HG02763 (cell line): ENCODE data around the gene CD22.
"Not testable (repeated sequence)": the region's sequence is repeated elsewhere in the genome, so short reads cannot be mapped to it uniquely, and the experiment has no call there.

Source experiments
- ATAC-seq: cut with Tn5 transposase; IDR thresholded peaks from one replicate; pipeline ENCODE4 v1.9.1; 2021; ENCODE audit warnings: mild to moderate bottlenecking, moderate library complexity; ENCODE audit not compliant: unreplicated experiment

The CD22 gene

GRCh38 chr19:35357867-35358573 is 29.0 kb downstream of the CD22 start, which contains the start of gene FFAR3:
Gene FFAR3, plus strand, starts transcription at chr19:35358460. Its CDS starts 431 bp downstream, at chr19:35358891.
- ATAC-seq, result no peak

DNA sequence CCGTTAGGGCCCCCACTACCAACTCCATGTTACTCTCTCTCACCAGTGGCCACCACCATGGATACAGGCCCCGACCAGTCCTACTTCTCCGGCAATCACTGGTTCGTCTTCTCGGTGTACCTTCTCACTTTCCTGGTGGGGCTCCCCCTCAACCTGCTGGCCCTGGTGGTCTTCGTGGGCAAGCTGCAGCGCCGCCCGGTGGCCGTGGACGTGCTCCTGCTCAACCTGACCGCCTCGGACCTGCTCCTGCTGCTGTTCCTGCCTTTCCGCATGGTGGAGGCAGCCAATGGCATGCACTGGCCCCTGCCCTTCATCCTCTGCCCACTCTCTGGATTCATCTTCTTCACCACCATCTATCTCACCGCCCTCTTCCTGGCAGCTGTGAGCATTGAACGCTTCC is 29.8 kb downstream of the CD22 start:
- ATAC-seq, result not testable (repeated sequence)

- ATAC-seq, result not testable (repeated sequence)
Observed at GRCh38 chr19:35359395-35359794, 30.4 kb downstream of the CD22 start.

DNA sequence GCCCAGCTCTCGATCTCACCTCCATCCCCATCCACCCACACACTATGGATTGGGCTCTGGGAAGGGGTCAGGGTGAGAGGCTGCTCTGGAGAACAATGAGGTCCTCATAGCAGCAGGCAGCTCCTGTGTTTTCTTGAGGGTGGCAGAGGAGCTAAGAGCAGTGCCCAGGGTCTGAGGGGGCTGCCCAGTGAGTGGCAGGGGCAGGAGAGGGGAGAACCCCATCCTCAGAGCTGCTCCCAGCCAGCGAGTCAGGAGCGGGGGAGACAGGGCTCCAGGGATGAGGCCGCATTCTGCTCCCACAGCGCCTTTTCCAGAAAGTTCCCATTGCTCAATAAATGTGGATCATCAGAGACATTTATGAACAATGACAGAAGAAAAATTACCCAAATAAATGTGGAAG is 31.1 kb downstream of the CD22 start:
- ATAC-seq, result not testable (repeated sequence)

- ATAC-seq, result no peak
Observed at GRCh38 chr19:35360880-35361420, 32.0 kb downstream of the CD22 start.

- ATAC-seq, result no peak
Observed at GRCh38 chr19:35362261-35363000, 33.4 kb downstream of the CD22 start.

DNA sequence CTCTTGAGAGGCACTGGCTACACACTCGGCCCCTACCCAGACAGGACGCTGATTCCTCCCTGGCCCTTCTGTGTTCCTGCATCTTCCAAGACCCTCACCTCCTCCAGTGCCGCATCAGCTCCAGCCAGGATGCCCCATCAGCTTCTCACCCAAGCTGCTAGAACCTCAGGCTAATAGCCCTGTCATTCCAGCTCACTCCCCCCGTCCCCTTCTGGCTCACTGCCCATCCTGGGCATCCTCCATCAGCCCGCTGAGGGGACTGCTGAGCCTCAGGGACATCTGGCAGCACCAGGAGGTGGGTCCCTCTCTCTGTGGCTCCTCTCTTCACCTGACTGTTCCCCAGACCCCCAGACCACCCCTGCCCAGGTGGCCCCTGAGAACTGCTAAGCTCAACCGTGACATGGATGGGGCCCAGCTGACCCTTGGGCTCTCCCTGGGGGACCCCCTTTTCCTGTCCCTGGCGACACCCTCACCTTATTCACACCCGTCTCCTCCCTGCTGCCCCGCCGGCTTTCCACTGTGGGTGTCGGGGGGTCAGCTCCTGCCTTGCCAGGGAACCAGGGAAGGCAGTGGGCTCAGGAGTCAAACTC is 34.1 kb downstream of the CD22 start:
- no peak for ATAC-seq

DNA sequence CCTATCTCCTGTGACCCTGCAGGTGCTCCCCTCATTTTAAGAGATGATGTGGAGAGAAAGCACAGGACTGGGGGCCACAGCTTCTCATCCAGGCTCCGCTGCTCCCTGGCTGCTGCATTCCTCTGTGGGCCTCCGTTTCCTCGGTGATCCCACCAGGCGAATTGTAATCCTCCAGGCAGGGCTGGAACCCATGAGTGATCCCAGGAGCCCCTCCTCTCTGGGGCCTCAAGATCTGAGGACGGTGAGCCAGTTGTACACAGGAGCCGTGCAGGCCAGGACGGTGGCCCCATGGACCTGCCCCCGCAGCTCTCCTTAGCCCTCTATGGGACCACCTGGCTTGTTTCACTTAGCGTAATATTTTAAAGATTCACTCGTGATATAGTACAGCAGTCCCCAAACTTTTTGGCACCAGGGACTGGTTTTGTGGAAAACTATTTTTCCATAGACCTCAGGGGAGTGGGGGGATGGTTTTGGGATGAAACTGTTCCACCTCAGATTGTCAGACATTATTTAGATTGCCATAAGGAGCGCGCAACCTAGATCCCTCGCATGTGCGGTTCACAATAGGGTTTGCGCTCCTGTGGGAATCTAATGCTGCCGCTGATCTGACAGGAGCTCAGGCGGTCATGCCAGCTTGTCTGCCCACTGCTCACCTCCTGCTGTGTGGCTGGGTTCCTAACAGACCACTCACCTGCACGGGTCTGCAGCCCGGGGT is 34.9 kb downstream of the CD22 start:
- no peak for ATAC-seq

- ATAC-seq, result no peak
Observed at GRCh38 chr19:35365303-35365702, 36.3 kb downstream of the CD22 start.

DNA sequence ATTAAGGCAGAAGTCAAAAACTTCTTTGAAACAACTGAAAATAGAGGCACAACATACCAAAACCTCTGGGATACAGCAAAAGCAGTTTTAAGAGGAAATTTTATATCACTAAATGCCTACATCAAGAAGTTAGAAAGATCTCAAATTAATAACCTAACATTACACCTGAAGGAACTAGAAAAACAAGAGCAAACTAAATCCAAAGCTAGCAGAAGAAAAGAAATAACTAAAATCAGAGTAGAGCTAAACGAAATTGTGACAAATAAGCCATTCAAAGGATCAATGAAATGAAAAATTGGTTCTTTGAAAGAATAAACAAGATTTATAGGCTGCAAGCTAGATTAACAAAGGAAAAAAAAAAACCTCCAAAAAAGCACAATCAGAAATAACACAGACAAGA is 39.4 kb downstream of the CD22 start:
- no peak for ATAC-seq

DNA sequence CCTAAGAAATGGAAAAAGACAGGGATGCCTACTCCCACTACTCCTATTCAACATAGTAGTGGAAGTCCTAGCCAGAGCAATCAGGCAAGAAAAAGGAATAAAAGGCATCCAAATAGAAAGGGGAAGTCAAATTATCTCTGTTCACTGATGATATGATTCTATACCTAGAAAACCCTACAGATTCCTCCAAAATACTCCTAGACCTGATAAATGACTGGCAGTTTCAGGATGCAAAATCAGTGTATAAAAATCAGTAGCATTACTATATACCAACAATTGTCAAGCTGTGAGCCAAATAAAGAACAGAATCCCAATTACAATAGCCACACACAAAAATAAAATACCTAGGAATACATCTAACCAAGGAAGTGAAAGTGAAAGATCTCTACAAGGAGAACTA is 40.5 kb downstream of the CD22 start:
- no peak for ATAC-seq

- ATAC-seq, result no peak
Observed at GRCh38 chr19:35370722-35371121, 41.7 kb downstream of the CD22 start, which contains the start of gene GPR42. Gene GPR42, plus strand, starts transcription at chr19:35371068. Its CDS starts 292 bp downstream, at chr19:35371360.

DNA sequence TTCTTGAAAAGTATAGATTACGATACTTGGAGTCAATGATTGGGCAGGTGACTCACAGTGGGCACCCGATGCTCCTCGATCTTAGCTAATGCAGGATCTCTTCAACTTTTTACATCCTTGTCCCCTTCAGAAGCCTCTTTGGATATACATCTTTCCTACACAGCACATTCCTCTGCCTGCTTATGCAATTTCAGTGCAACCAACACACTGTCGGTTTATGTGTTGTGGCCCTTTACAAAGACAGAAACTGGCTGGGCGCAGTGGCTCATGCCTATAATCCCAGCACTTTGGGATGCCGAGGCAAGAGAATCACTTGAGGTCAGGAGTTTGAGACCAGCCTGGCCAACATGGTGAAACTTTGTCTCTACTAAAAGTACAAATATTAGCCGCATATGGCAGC is 44.5 kb downstream of the CD22 start:
- ATAC-seq, result no peak

GRCh38 chr19:35374031-35374430 is 45.0 kb downstream of the CD22 start:
- not testable (repeated sequence) for ATAC-seq

- ATAC-seq, result no peak
Observed at GRCh38 chr19:35375505-35376307, 46.7 kb downstream of the CD22 start.

- no peak for ATAC-seq
Observed at GRCh38 chr19:35377656-35378055, 48.7 kb downstream of the CD22 start.

DNA sequence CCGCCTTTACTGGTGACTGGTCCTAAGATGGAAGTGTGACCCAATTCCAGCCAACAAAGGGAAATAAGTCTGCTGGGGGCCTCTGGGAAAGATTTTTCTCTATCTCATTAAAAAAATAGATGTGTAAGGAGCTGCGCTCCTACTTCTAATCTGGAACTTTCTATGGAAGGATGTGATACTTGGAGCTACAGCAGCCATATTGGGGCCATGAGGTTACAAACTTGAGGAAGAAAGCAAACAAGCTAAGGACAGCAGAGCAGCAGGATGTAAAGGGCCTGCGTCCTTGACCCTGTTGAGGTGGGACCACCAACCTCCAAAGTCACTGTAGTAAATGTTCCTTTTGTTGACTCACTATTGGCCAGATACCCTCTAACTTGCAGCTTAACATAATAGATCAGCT is 49.4 kb downstream of the CD22 start:
- no peak for ATAC-seq

- ATAC-seq, result not testable (repeated sequence)
Observed at GRCh38 chr19:35379545-35379944, 50.6 kb downstream of the CD22 start.

DNA sequence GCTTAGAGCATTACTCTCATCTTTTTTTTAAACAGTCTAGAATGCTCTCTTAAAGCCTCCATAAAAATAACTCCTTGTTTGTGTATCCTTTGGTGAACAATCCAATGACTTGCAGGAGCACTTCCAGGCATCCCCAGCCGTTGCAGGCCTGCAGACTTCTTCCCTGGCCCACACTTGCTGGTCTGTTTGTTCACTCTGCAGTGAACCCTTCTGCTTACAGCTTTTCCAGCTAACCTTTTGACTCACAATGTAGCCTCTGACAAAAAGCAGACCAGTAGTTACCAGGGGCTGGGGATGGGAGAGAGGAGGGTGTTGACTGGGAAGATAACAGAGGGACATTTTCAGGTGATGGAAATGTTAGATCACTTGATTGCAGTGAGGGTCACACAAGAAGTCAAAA is 51.0 kb downstream of the CD22 start:
- ATAC-seq, result no peak

- ATAC-seq, result no peak
Observed at GRCh38 chr19:35380450-35381124, 51.6 kb downstream of the CD22 start.
